MV-4-11 (cell line): Measurements from ENCODE around the gene RABL2A.
A peak's percentile ranks its signal among the peaks of the same experiment; 100 is the strongest.

Source experiments
- DNase-seq: peaks from one replicate; lab custom pipeline; 2025; lab: John Stamatoyannopoulos, UW

RABL2A gene

DNA sequence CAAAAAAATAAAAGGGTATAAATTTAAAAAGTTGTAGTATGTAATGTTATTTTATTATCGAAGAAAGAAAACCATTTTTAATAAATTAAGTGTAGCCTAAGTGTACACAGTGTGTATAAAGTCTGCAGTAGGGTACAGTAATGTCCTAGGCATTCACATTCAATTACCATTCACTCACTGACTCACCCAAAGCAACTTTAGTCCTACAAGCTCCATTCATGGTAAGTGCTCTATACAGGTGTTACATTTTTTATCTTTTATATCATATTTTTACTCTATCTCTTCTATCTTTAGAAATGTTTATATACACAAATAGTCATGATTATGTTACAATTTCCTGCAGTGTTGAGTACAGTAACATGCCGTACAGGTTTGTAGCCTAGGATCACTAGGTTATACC lies 59.5 kb downstream of the RABL2A start:
- DNase-seq: no peak

DNA sequence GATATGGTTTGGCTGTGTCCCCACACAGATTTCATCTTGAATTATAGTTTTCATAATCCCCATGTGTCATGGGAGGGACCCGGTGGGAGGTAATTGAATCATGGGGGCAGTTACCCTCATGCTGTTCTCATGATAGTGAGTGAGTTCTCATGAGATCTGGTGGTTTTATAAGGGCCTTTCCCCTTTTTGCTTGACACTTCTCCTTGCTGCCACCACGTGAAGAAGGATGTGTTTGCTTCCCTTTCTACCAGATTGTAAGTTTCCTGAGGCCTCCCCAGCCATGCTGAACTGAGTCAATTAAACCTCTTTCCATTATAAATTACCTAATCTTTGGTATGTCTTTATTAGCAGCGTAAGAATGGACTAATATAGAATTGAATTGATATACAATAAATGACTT lies 63.8 kb downstream of the RABL2A start:
- DNase-seq: peak; percentile 62
